ENCODE measurements around the gene DCTN1.

Gene DCTN1

GRCh38 chr2:74406035-74406434, 25.9 kb upstream of the DCTN1 start:
- Histone ChIP-seq H3K27ac (no peak overlapping the region), H3K9me3 (no peaks in the 10 kb centered on the region), H3K36me3 (no peaks in the 10 kb centered on the region), H3K4me3 (ENCODE audit: low read depth in 1 of 2, low read length in 1 of 2) (no peak overlapping the region), H3K4me1 (ENCODE audit: control insufficient read depth in 1 of 2, insufficient read depth in 1 of 2, low read depth in 1 of 2, low read length in 1 of 2) (no peaks in the 10 kb centered on the region), H3K27me3 (peaks cover 33% of the 10 kb centered on the region)
- no peak for TF ChIP-seq CTCF (IDR thresholded peaks at IDR 0.05)

GRCh38 chr2:74401891-74402290, 21.8 kb upstream of the DCTN1 start:
- Histone ChIP-seq H3K27me3 (peaks cover 15% of the 10 kb centered on the region), H3K4me3 (ENCODE audit: low read depth in 1 of 2, low read length in 1 of 2) (no peak overlapping the region), H3K27ac (no peak overlapping the region), H3K4me1 (ENCODE audit: control insufficient read depth in 1 of 2, insufficient read depth in 1 of 2, low read depth in 1 of 2, low read length in 1 of 2) (no peaks in the 10 kb centered on the region), H3K9me3 (no peaks in the 10 kb centered on the region), H3K36me3 (no peaks in the 10 kb centered on the region)
- no peak for TF ChIP-seq CTCF (IDR thresholded peaks at IDR 0.05)

- no peaks in the 10 kb centered on the region for H3K9me3 ChIP-seq
- no peak for TF ChIP-seq CTCF (IDR thresholded peaks at IDR 0.05)
- H3K36me3 ChIP-seq = no peaks in the 10 kb centered on the region
- H3K4me1 ChIP-seq (ENCODE audit: control insufficient read depth in 1 of 2, insufficient read depth in 1 of 2, low read depth in 1 of 2, low read length in 1 of 2) = no peaks in the 10 kb centered on the region
- H3K4me3 ChIP-seq (ENCODE audit: low read depth in 1 of 2, low read length in 1 of 2) = no peak overlapping the region
- H3K27me3 ChIP-seq = peaks cover 6% of the 10 kb centered on the region
- no peak overlapping the region for H3K27ac ChIP-seq
Observed at GRCh38 chr2:74399785-74400184, 19.7 kb upstream of the DCTN1 start.

DNA sequence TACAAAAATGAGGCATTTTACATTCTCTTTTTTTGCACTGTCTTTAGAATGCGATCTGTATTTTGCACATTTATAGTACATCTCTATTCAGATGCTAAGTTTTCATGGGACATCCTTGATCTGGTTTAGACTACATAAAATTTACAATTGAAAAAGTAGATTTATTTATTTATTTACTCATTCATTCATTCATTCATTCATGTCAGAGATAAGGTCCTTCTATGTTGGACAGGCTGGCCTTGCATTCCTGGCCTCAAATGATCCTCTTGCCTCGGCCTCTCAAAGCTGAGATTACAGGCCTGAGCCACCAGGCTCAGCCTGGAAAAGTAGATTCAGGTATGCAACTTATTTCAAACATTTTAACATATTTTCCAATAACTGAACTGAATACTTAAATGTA, 16.0 kb upstream of the DCTN1 start:
- Histone ChIP-seq H3K27ac (no peak overlapping the region), H3K9me3 (no peaks in the 10 kb centered on the region), H3K4me3 (ENCODE audit: low read depth in 1 of 2, low read length in 1 of 2) (no peak overlapping the region), H3K4me1 (ENCODE audit: control insufficient read depth in 1 of 2, insufficient read depth in 1 of 2, low read depth in 1 of 2, low read length in 1 of 2) (peaks cover 2 to 6% of the 10 kb centered on the region in 2 experiments), H3K27me3 (peaks cover 6% of the 10 kb centered on the region), H3K36me3 (no peaks in the 10 kb centered on the region)
- TF ChIP-seq CTCF (IDR thresholded peaks at IDR 0.05) = no peak

DNA sequence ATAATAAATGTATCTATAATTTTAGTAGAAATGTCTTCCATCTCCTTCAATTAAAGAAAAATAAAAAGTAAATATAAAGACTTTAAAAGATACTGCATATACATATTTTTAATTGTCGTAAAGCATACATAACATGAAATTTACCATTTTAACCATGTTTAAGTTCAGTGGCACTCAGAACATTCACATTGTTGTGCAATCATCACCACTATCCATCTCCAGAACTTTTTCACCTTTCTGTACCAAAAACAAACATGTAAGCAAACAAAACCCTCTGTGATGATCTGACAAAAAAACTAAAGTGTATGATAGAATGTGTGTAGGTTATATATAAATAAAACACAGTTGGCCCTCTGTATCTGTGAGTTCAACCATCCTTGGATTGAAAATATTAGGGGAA, 13.4 kb upstream of the DCTN1 start:
- H3K9me3 ChIP-seq = no peaks in the 10 kb centered on the region
- no peak overlapping the region for H3K27ac ChIP-seq
- H3K4me3 ChIP-seq (ENCODE audit: low read depth in 1 of 2, low read length in 1 of 2) = no peak overlapping the region
- no peak for TF ChIP-seq CTCF (IDR thresholded peaks at IDR 0.05)
- no peaks in the 10 kb centered on the region for H3K36me3 ChIP-seq
- peaks cover 13 to 19% of the 10 kb centered on the region in 2 experiments for H3K4me1 ChIP-seq (ENCODE audit: control insufficient read depth in 1 of 2, insufficient read depth in 1 of 2, low read depth in 1 of 2, low read length in 1 of 2)
- peaks cover 6% of the 10 kb centered on the region for H3K27me3 ChIP-seq

DNA sequence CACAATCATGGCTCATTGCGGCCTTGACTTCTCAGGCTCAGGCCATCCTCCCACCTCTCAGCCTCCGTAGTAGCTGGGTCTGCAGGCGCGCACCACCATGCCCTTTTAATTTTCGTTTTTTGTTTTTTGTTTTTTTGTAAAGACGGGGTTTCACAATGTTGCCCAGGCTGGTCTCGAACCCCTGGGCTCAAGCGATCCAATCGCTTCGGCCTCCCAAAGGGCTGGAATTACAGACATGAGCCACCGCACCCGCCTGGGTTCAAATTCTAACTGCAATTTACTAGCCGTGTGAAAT, 12.3 kb upstream of the DCTN1 start:
- Histone ChIP-seq H3K4me3 (ENCODE audit: low read depth in 1 of 2, low read length in 1 of 2) (no peak overlapping the region), H3K27me3 (peaks cover 6% of the 10 kb centered on the region), H3K27ac (no peak overlapping the region), H3K9me3 (no peaks in the 10 kb centered on the region), H3K36me3 (no peaks in the 10 kb centered on the region), H3K4me1 (ENCODE audit: control insufficient read depth in 1 of 2, insufficient read depth in 1 of 2, low read depth in 1 of 2, low read length in 1 of 2) (peaks cover 13 to 19% of the 10 kb centered on the region in 2 experiments)
- TF ChIP-seq CTCF (IDR thresholded peaks at IDR 0.05) = no peak

All from neutrophil (primary cell).